ENCODE measurements around the gene AP3D1.

DNA sequence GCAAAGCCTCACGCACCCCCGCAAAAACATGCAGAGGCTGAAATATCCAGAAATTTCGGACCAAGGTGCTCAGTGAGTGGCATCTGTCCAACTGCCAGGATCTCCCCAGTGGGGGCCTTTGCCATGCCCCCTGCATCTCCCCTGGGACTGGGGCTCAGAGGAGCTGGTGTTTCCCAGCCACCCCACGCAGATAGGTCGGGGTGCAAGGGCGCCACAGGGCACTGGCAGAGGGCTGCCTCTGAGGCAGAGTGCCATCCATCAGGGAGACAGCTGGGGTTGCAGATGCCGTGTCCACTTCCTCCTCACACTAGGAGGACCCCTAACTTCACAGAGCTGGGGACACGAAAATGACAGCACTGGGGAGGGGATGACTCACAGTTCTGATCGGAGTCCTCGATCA is 28.4 kb downstream of the AP3D1 start:
- TF ChIP-seq CTCF (IDR thresholded peaks at IDR 0.05; ENCODE audit: insufficient read depth, low read depth, low read length) (no peak), EZH2 (IDR thresholded peaks at IDR 0.05; ENCODE audit: insufficient read depth, low read length) (no peak)

All from astrocyte (in vitro differentiated cells and primary cell).